ENCODE data around the gene UPK3BL1.
"Not testable (repeated sequence)": the region's sequence is repeated elsewhere in the genome, so short reads cannot be mapped to it uniquely, and the experiment has no call there.

UPK3BL1 gene

GRCh38 chr7:102627271-102627904 is 15.2 kb downstream of the UPK3BL1 start:
- DNase-seq = not testable (repeated sequence)

DNA sequence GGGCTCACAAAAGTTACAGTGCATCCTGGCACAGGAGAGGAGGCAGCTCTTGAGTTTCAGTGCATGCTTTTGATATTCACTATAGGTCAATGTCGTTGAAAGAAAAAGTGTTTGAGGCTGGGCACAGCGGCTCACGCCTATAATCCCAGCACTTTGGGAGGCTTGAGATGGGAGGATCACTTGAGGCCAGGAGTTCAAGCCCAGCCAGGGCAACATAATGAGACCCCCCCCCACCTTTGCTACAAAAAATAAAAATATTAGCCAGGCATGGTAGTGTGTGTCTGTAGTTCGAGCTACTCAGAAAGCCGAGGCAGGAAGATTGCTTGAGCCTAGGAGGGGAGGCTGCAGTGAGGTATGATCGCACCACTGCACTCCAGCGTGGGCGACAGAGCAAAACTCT is 24.5 kb downstream of the UPK3BL1 start:
- not testable (repeated sequence) for DNase-seq

- DNase-seq = not testable (repeated sequence)
These were observed 26.0 kb downstream of the UPK3BL1 start, which contains the start of gene RASA4 for GRCh38 chr7:102616507-102617125. TSS of gene RASA4 (minus strand) at chr7:102616756. CDS start at chr7:102616689, 67 bp downstream.

DNA sequence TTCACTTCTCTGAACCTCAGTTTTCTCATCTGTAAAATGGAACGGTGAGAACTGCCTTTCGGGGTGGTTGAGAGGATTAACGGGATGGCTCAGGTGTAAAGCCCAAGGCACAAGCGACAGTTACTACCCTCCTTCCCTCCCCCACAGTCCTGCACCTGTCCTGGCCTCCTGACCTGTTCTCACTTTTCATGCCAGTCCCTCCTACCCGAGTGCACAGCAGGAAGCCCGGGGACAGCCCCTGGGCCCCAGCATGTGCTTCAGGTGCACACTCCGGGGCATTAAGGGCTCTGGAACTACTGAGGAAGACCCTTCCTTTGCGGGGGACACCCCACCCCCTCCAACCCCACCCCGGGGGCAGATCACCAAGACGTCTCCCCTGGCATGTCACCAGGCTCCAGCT is 26.7 kb downstream of the UPK3BL1 start:
- not testable (repeated sequence) for DNase-seq

DNA sequence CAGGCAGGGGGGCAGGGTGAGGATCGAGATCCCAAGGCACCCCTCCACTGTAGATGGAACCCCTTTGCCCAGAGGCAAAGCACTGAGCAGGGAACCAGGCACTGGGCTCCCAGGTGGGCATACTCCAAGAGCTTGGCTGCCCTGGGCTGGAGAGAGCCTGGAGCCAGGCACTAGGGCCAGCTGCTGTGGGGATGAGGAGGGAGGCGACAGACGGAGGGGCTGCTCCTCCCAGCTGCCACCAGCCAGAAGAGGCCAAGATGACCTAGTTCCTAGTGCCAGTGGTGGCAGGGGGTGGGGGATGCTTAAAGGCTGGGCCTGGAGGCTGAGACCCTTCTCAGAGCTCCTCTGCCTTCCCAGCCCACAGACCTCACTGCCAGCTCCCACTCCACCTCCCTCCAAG is 27.7 kb downstream of the UPK3BL1 start:
- DNase-seq = not testable (repeated sequence)

GRCh38 chr7:102614346-102614697 is 28.3 kb downstream of the UPK3BL1 start:
- DNase-seq = not testable (repeated sequence)

- DNase-seq = not testable (repeated sequence)
These were observed 28.8 kb downstream of the UPK3BL1 start for GRCh38 chr7:102613575-102614345.

GRCh38 chr7:102611675-102612325 is 30.8 kb downstream of the UPK3BL1 start:
- DNase-seq = not testable (repeated sequence)

DNA sequence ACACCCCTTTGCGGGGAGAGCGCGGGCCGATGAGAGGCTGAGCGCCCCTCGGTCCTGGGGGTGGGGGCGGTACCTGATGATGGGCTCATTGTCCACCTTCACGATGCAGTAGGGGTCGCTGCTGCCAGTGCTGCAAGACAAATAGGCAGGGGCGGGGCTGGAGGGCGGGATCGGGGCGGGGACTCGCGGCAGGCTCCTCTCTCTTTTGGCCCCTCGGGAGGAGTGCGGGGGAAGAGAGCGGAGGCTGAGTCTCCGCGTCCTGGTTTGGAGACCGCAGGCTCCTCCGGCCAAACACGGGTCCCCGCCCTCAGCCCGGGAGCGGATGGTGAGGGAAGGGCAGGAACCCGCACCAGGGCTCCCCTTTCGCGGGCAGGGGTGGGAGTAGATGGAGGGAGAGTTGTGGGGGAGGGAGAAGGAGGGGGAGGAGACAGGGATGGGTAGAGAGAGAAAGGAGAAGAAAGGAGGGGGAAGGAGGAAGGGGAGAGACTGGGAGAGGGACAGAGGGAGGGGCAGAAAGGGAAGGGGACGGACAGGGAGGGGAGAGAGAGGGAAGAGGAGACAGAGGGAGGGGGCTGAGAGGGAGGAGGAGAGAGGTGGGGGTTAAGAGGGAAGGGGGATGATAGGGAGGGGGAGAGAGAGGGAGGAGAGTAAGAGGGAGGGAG is 31.4 kb downstream of the UPK3BL1 start:
- not testable (repeated sequence) for DNase-seq

DNA sequence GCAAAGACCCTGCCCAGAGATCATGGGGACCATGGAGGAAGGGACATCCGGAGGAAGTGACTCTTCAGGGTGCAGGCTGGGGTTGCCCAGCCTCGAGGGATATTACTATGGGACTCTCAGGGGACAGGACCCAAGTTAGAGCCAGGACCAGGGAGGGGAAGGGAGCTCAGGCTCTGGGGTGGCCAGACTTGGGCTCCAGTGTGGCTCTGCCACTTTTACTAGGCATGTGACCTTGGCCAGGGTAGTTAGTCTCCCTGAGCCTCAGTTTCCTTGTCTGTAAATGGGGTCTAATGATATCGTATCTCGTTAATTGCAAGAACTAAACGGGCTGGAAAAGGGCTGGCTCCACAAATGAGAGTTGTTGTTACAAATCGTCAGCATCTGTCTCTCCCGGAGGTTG is 32.1 kb downstream of the UPK3BL1 start:
- not testable (repeated sequence) for DNase-seq

GRCh38 chr7:102609734-102610133 is 32.9 kb downstream of the UPK3BL1 start:
- not testable (repeated sequence) for DNase-seq

- not testable (repeated sequence) for DNase-seq
These were observed 35.7 kb downstream of the UPK3BL1 start for GRCh38 chr7:102606848-102607247.

- not testable (repeated sequence) for DNase-seq
These were observed 38.0 kb downstream of the UPK3BL1 start for GRCh38 chr7:102604431-102605145.

DNA sequence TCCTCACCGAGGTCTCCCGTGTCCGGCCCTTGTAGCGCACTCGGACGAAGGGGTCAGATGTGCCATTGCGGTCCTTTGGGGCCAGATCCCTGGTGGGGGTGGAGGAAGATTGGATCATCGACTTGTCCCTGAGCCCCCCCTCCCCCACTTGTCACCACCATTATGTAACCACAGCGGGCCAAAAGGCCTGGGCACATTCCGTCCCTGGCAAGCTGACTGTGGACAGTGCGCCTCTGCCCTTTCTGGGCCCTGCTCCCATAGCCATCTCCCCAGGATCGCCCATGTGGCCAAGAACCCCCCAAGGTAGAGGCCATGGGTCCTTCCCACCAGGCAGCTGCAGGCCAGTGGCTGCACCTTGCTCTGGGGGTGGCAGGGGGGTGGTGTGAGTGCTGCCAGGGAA is 40.3 kb downstream of the UPK3BL1 start:
- DNase-seq = not testable (repeated sequence)

GRCh38 chr7:102599699-102600098 is 42.9 kb downstream of the UPK3BL1 start:
- DNase-seq = not testable (repeated sequence)

DNA sequence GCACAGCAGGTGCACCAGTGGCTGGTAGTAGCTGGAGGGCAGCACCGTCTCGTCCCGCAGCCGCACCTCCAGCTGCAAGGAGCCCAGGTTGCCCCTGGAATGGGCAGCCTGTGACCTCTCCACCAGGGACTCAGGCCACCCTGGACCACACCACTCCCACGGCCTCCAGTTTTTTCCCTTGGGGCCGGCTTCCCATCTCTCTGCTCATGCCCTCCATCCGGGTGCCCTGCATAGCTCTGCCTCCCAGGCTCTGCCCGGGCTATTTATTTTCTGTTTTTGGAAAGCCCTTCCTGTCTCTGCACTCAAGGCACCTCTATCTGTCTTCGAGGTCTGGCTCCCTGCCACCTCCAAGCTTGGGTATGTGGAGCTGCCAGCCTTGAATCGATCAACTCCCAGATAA is 46.6 kb downstream of the UPK3BL1 start:
- not testable (repeated sequence) for DNase-seq

DNA sequence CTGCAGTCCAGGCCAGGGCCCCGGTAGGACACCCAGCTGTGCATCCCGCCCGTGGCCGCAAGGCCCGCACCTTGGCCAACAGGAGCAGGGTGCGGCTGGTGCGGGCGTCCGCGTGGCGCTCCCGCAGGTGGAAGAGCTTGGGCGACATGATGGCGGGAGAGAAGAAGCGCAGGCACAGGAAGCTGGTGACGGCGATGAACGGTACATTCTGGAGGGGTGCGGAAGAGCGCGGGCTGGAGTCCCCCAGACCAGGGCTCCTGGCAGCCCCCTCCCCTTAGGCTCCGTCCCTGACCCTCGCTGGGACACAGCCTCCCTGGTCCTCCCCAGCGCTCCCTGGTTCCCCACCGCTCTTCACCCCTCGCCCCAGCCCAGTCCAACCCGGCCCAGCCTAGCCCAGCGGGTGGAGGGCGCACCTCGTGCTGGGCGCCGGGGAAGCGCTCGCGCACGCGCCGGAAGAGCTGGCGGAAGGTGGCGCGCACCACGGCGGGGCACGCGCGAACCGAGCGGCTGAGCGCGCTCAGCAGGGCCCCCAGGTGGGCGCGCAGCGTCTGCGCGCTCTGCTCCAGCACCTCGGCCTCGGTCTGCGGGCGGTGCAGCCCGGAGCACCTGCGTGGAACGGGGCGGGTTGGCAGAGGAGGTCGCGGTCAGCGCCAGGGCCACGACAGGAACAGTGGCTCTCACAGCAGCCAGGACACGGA is 48.8 kb downstream of the UPK3BL1 start:
- not testable (repeated sequence) for DNase-seq

GRCh38 chr7:102592477-102593019 is 50.0 kb downstream of the UPK3BL1 start:
- DNase-seq = not testable (repeated sequence)

DNA sequence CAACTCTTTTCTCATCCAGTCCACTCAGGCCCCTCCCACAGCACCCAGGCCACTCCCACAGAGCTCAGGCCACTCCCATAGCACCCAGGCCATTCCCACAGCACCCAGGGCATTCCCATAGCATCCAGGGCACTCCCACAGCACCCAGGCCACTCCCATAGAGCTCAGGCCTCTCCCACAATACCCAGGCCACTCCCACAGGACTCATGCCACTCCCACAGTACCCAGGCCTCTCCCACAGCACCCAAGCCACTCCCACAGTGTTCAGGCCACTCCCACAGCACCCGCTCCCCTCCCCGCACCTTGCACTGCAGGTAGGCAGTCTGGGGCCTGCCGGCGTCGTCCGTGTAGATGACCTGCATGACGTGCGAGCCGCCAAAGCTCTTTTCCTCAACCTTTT is 52.7 kb downstream of the UPK3BL1 start:
- not testable (repeated sequence) for DNase-seq

Data from anterior cingulate cortex (tissue), 58 donors.